A549 treated with AZD9567 at 1 μM for 4 hours (cell line): ENCODE data around the gene KCTD4. TPM values are rescaled to one million over a fixed set of nuclear protein-coding genes. Genes with fewer than 3 reads are reported as not detected.

Experiments used
- total RNA-seq: library from RNA; stranded (reverse); fragments of 200-300 nt; extraction: Qiagen RNA extraction; gene quantifications from 5 replicates; pipeline ENCODE4 v1.2.3, GENCODE V29; 2022; ENCODE audit not compliant: insufficient read depth

The KCTD4 gene
- not detected in 5 replicates for total RNA-seq

DNA sequence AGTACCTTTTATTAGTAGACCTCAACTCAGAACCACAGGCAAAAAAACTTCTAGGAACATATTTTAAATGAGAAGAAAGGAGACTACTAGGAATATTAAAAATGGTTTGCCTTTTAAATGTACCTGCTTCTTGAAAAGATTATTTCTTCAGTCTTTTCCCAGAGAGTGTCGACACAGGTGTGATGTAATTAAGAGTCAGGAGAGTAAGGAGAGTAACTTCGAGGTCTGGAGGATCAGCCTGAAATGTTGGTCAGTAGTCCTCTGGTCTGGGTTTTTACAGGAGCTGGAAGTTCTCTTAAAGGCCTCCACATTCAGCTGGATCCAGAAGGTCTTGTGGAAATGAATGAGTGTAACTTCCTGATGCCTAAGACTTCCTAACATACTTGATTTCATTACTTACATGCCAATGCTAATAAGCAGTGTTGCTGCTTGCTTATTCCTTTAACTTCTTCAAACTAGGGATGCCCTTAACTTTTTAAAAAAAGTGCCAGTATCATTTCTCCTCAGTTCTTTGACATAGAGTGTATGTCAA, at the start of gene KCTD4:
KCTD4 (minus strand) TSS at position 345 of the 532 bp plus-strand sequence. CDS start 6,478 bp downstream, outside the sequence.

Other genes starting within 250 kb of the KCTD4 start
- 5.2 to 6.8 TPM (median 6.1 TPM) in 5 replicates for gene NUFIP1, start 211.6 kb downstream of the KCTD4 start, total RNA-seq
- 8.7 to 11.6 TPM (median 11.0 TPM) in 5 replicates for gene GPALPP1, start 211.5 kb downstream of the KCTD4 start, total RNA-seq
- gene GTF2F2, start 80.5 kb downstream of the KCTD4 start, total RNA-seq = 19.8 to 21.6 TPM (median 20.6 TPM) in 5 replicates
- gene TPT1, start 140.1 kb upstream of the KCTD4 start, total RNA-seq = 1,662 to 2,491 TPM (median 2,266 TPM) in 5 replicates
- 8.3 to 16.8 TPM (median 9.8 TPM) in 5 replicates for gene SLC25A30, start 217.3 kb upstream of the KCTD4 start, total RNA-seq